ENCODE measurements around the gene GSTM3. TPM values are rescaled to one million over a fixed set of nuclear protein-coding genes. Genes with fewer than 3 reads are reported as not detected.
A peak's percentile ranks its signal among the peaks of the same experiment; 100 is the strongest.

The GSTM3 gene
- total and polyA plus RNA-seq, 7 experiments from 2014 or later = 1.9 to 130 (median 11.9) TPM

GRCh38 chr1:109776911-109777310 lies 36.1 kb upstream of the GSTM3 start:
- Mint-ChIP-seq H3K27me3 (peaks cover 0 to 12% (median 4%) of the 10 kb centered on the region in 5 donors), H3K4me1 (peaks cover 0 to 24% (median 6%) of the 10 kb centered on the region in 7 donors), H3K4me3 (no peak overlapping the region), H3K36me3 (peaks cover 0 to 11% (median 0%) of the 10 kb centered on the region in 5 donors), H3K9me3 (peaks cover 0 to 12% (median 2%) of the 10 kb centered on the region in 11 donors), H3K27ac (peak overlapping the region in 3 of 9 donors; percentile 30 to 69 (median 66))
- H3K4me1 ChIP-seq (ENCODE audit: control insufficient read depth in 2 of 2, insufficient read depth in 2 of 2, low read length in 2 of 2) = peaks cover 0 to 4% of the 10 kb centered on the region in 2 donors
- POLR2A ChIA-PET = interaction anchor here (1.0 to 5.0 kb wide), 4 partner anchors 14 to 231 kb away, joined by 3 to 32 read pairs (median 5); partner anchors contain the start of gene AHCYL1
- intact Hi-C loops (cut with micrococcal nuclease) = loop anchor here (1.0 to 5.0 kb wide), 4 partner anchors 13 to 234 kb away; partner anchors contain the start of gene AHCYL1 (in 2 of the 2)
- ATAC-seq (peak; percentile 90), DNase-seq (peak; percentile 56 to 78 (median 68))
- no peak overlapping the region for H3K4me3 ChIP-seq (ENCODE audit: low read length)
- no peaks in the 10 kb centered on the region for H3K36me3 ChIP-seq (ENCODE audit: control insufficient read depth in 2 of 3, insufficient read depth in 3 of 3, low read length in 3 of 3)
- CTCF ChIA-PET = interaction anchor here (0.6 to 14.3 kb wide), 28 partner anchors 9 to 692 kb away, joined by 3 to 382 read pairs (median 4); partner anchors contain the start of genes AHCYL1 and GNAI3
- no peak overlapping the region for H3K27ac ChIP-seq (ENCODE audit: low read depth, low read length)
- no peaks in the 10 kb centered on the region for H3K9me3 ChIP-seq (ENCODE audit: control insufficient read depth in 2 of 3, low read length in 3 of 3)
- no peaks in the 10 kb centered on the region for H3K27me3 ChIP-seq (ENCODE audit: control insufficient read depth in 2 of 2, insufficient read depth in 2 of 2, low read length in 2 of 2)

- Histone ChIP-seq H3K27me3 (ENCODE audit: control insufficient read depth in 2 of 2, insufficient read depth in 2 of 2, low read length in 2 of 2) (no peaks in the 10 kb centered on the region), H3K36me3 (ENCODE audit: control insufficient read depth in 2 of 3, insufficient read depth in 3 of 3, low read length in 3 of 3) (no peaks in the 10 kb centered on the region), H3K4me3 (ENCODE audit: low read length) (no peak overlapping the region), H3K4me1 (ENCODE audit: control insufficient read depth in 2 of 2, insufficient read depth in 2 of 2, low read length in 2 of 2) (peaks cover 0 to 4% of the 10 kb centered on the region in 2 donors), H3K27ac (ENCODE audit: low read depth, low read length) (no peak overlapping the region), H3K9me3 (ENCODE audit: control insufficient read depth in 2 of 3, low read length in 3 of 3) (no peaks in the 10 kb centered on the region)
- ATAC-seq (no peak), DNase-seq (peak in 3 of 9 donors; percentile 3 to 7 (median 6))
- Mint-ChIP-seq H3K36me3 (peaks cover 0 to 11% (median 0%) of the 10 kb centered on the region in 5 donors), H3K4me3 (no peak overlapping the region), H3K9me3 (peaks cover 0 to 8% (median 0%) of the 10 kb centered on the region in 11 donors), H3K27me3 (peaks cover 0 to 12% (median 4%) of the 10 kb centered on the region in 5 donors), H3K27ac (peak overlapping the region in 1 of 9 donors; percentile 81), H3K4me1 (peaks cover 0 to 24% (median 6%) of the 10 kb centered on the region in 7 donors)
- intact Hi-C loops (cut with micrococcal nuclease) = loop anchor here (1.0 to 5.0 kb wide), 3 partner anchors 14 to 208 kb away; partner anchors contain the start of gene AHCYL1 (in 1 of the 2)
- CTCF ChIA-PET = interaction anchor here (0.8 to 14.3 kb wide), 22 partner anchors 9 to 237 kb away, joined by 3 to 382 read pairs (median 5); partner anchors contain the start of genes AHCYL1 and GNAI3
- POLR2A ChIA-PET = interaction anchor here (1.0 to 5.0 kb wide), 4 partner anchors 15 to 230 kb away, joined by 3 to 32 read pairs (median 5); partner anchors contain the start of gene AHCYL1
Measured at GRCh38 chr1:109776206-109776835, 35.5 kb upstream of the GSTM3 start.

- Histone ChIP-seq H3K27me3 (ENCODE audit: control insufficient read depth in 2 of 2, insufficient read depth in 2 of 2, low read length in 2 of 2) (no peaks in the 10 kb centered on the region), H3K9me3 (ENCODE audit: control insufficient read depth in 2 of 3, low read length in 3 of 3) (no peaks in the 10 kb centered on the region), H3K36me3 (ENCODE audit: control insufficient read depth in 2 of 3, insufficient read depth in 3 of 3, low read length in 3 of 3) (no peaks in the 10 kb centered on the region), H3K4me3 (ENCODE audit: low read length) (no peak overlapping the region), H3K27ac (ENCODE audit: low read depth, low read length) (no peak overlapping the region), H3K4me1 (ENCODE audit: control insufficient read depth in 2 of 2, insufficient read depth in 2 of 2, low read length in 2 of 2) (peaks cover 0 to 4% of the 10 kb centered on the region in 2 donors)
- H3K9me3 Mint-ChIP-seq = peaks cover 0 to under 1% (median 0%) of the 10 kb centered on the region in 11 donors
- ATAC-seq (no peak), DNase-seq (no peak)
- H3K27me3 Mint-ChIP-seq = peaks cover 0 to 12% (median 4%) of the 10 kb centered on the region in 5 donors
- intact Hi-C loops (cut with micrococcal nuclease) = loop anchor here in 1 of 2 donors (5.0 kb wide), 1 partner anchor 132 kb away; no protein-coding TSS in a partner anchor
- ChIA-PET CTCF (interaction anchor here (1.5 to 14.3 kb wide), 13 partner anchors 10 to 244 kb away, joined by 3 to 382 read pairs (median 17); partner anchors contain the start of genes AHCYL1 and GNAI3), POLR2A (interaction anchor here (5.0 kb wide), 1 partner anchor 209 kb away, joined by 32 read pairs; the partner anchor contains the start of gene AHCYL1)
- peak overlapping the region in 1 of 9 donors; percentile 81 for H3K27ac Mint-ChIP-seq
- peaks cover 0 to 21% (median 6%) of the 10 kb centered on the region in 7 donors for H3K4me1 Mint-ChIP-seq
- peaks cover 0 to 5% (median 0%) of the 10 kb centered on the region in 5 donors for H3K36me3 Mint-ChIP-seq
- H3K4me3 Mint-ChIP-seq = no peak overlapping the region
Measured at GRCh38 chr1:109775398-109775797, 34.6 kb upstream of the GSTM3 start.

- Mint-ChIP-seq H3K36me3 (no peaks in the 10 kb centered on the region), H3K27me3 (peaks cover 0 to 12% (median 5%) of the 10 kb centered on the region in 5 donors), H3K4me1 (peaks cover 0 to 21% (median 6%) of the 10 kb centered on the region in 7 donors), H3K27ac (no peak overlapping the region), H3K4me3 (no peak overlapping the region), H3K9me3 (no peaks in the 10 kb centered on the region)
- Histone ChIP-seq H3K4me1 (ENCODE audit: control insufficient read depth in 2 of 2, insufficient read depth in 2 of 2, low read length in 2 of 2) (peaks cover 0 to 4% of the 10 kb centered on the region in 2 donors), H3K27me3 (ENCODE audit: control insufficient read depth in 2 of 2, insufficient read depth in 2 of 2, low read length in 2 of 2) (no peaks in the 10 kb centered on the region), H3K27ac (ENCODE audit: low read depth, low read length) (no peak overlapping the region), H3K36me3 (ENCODE audit: control insufficient read depth in 2 of 3, insufficient read depth in 3 of 3, low read length in 3 of 3) (no peaks in the 10 kb centered on the region), H3K9me3 (ENCODE audit: control insufficient read depth in 2 of 3, low read length in 3 of 3) (no peaks in the 10 kb centered on the region), H3K4me3 (ENCODE audit: low read length) (no peak overlapping the region)
- DNase-seq (no peak), ATAC-seq (no peak)
- ChIA-PET POLR2A (interaction anchor here (0.9 to 5.0 kb wide), 4 partner anchors 135 to 228 kb away, joined by 3 to 32 read pairs (median 7); partner anchors contain the start of genes AHCYL1 and GNAI3), CTCF (interaction anchor here (0.6 to 14.3 kb wide), 24 partner anchors 14 to 242 kb away, joined by 3 to 382 read pairs (median 5); partner anchors contain the start of genes AHCYL1 and GNAI3)
- intact Hi-C loops (cut with micrococcal nuclease) = loop anchor here (1.0 to 2.0 kb wide), 3 partner anchors 85 to 284 kb away; no protein-coding TSS in a partner anchor
Measured at GRCh38 chr1:109773900-109774485, 33.2 kb upstream of the GSTM3 start.

GRCh38 chr1:109773203-109773899 lies 32.5 kb upstream of the GSTM3 start:
- H3K27ac Mint-ChIP-seq = peak overlapping the region in 1 of 9 donors; percentile 73

More at GRCh38 chr1:109773203-109773899, 32.5 kb upstream of the GSTM3 start:
- POLR2A ChIA-PET = interaction anchor here (0.7 to 5.0 kb wide), 5 partner anchors 131 to 227 kb away, joined by 3 to 32 read pairs (median 5); partner anchors contain the start of genes AHCYL1 and GNAI3
- CTCF ChIA-PET = interaction anchor here (0.6 to 14.3 kb wide), 19 partner anchors 17 to 228 kb away, joined by 3 to 382 read pairs (median 7); partner anchors contain the start of genes AHCYL1 and GNAI3
- Histone ChIP-seq H3K27ac (ENCODE audit: low read depth, low read length) (no peak overlapping the region), H3K4me3 (ENCODE audit: low read length) (no peak overlapping the region), H3K36me3 (ENCODE audit: control insufficient read depth in 2 of 3, insufficient read depth in 3 of 3, low read length in 3 of 3) (no peaks in the 10 kb centered on the region), H3K27me3 (ENCODE audit: control insufficient read depth in 2 of 2, insufficient read depth in 2 of 2, low read length in 2 of 2) (no peaks in the 10 kb centered on the region), H3K4me1 (ENCODE audit: control insufficient read depth in 2 of 2, insufficient read depth in 2 of 2, low read length in 2 of 2) (peaks cover 0 to 4% of the 10 kb centered on the region in 2 donors), H3K9me3 (ENCODE audit: control insufficient read depth in 2 of 3, low read length in 3 of 3) (no peaks in the 10 kb centered on the region)
- intact Hi-C loops (cut with micrococcal nuclease) = loop anchor here (1.0 to 2.0 kb wide), 3 partner anchors 85 to 283 kb away; no protein-coding TSS in a partner anchor
- H3K36me3 Mint-ChIP-seq = no peaks in the 10 kb centered on the region
- H3K4me1 Mint-ChIP-seq = peaks cover 0 to 21% (median 6%) of the 10 kb centered on the region in 7 donors
- ATAC-seq = peak; percentile 87
- no peaks in the 10 kb centered on the region for H3K9me3 Mint-ChIP-seq
- peaks cover 0 to 12% (median 5%) of the 10 kb centered on the region in 5 donors for H3K27me3 Mint-ChIP-seq
- DNase-seq = peak; percentile 34 to 79 (median 69)
- no peak overlapping the region for H3K4me3 Mint-ChIP-seq
